HepG2 (cell line): Measurements from ENCODE around the gene TAF3. TPM values are rescaled to one million over a fixed set of nuclear protein-coding genes. Genes with fewer than 3 reads are reported as not detected.

Experiments
- ATAC-seq: fragments of 200-7000 bp; cut with Tn5 transposase; 3 replicates; pipeline ENCODE4 v1.9.1; 2020; ENCODE audit warnings: mild to moderate bottlenecking, moderate library complexity
- BruUV-seq: library from RNA; stranded (reverse); fragments of 400-500 nt; replicated peaks from 2 replicates; lab custom pipeline; 2021; lab: Mats Ljungman, UMichigan
- CTCF ChIA-PET: fragments of 300-600 bp; formaldehyde crosslinking; extraction: SDS; loops from one replicate; lab custom pipeline; 2021; ENCODE audit warnings: low total read pairs, inconsistent platforms, low intra/inter-chr PET ratio; lab: Yijun Ruan, JAX
- POLR2A ChIA-PET: fragments of 350-600 bp; sonication (Branson Sonifier 250); formaldehyde crosslinking; loops from one replicate; lab custom pipeline; 2020; ENCODE audit warnings: antibody characterized with exemption, inconsistent platforms; lab: Yijun Ruan, JAX
- DNase-seq: peaks from one replicate; pipeline ENCODE4 v3.0.0-alpha.2; 2015; ENCODE audit warnings: low spot score
- FAIRE-seq: peaks from 3 replicates; lab custom pipeline; 2011; peaks lifted over from hg19 to GRCh38; lab: Jason Lieb, UNC
- H2AFZ ChIP-seq: one replicate; pipeline ENCODE4 v1.6.1; 2011; ENCODE audit warnings: low read length, inconsistent platforms
- H3K27ac ChIP-seq: fragments of 300-600 bp; 3 replicates; pipeline ENCODE4 v1.8.0; 2011; ENCODE audit warnings: mixed run types, mild to moderate bottlenecking, mixed read lengths, low read length, inconsistent platforms; ENCODE audit not compliant: insufficient read depth; ENCODE audit errors: extremely low read length
- H3K27me3 ChIP-seq, 2 experiments: fragments of 200-600 bp in 1 of 2; 2 replicates in 1 of 2; 3 replicates in 1 of 2; pipeline versions ENCODE4 v1.6.0 to v1.8.0; 2011; ENCODE audit warnings: low read length in 2 of 2, mild to moderate bottlenecking in 2 of 2, moderate library complexity in 2 of 2, inconsistent platforms in 1 of 2; ENCODE audit not compliant: insufficient read depth in 2 of 2, control insufficient read depth in 1 of 2
- H3K36me3 ChIP-seq, 2 experiments: fragments of 200-600 bp in 1 of 2; replicated peaks in 1 of 2; 2 replicates in 1 of 2; 3 replicates in 1 of 2; pipeline versions ENCODE4 v1.5.1 to v1.8.0; 2011; ENCODE audit warnings: low read length in 2 of 2, inconsistent platforms in 1 of 2; ENCODE audit not compliant: insufficient read depth in 2 of 2, control insufficient read depth in 1 of 2
- H3K4me1 ChIP-seq: 2 replicates; pipeline ENCODE4 v1.5.1; 2012; ENCODE audit warnings: low read length, inconsistent platforms; ENCODE audit not compliant: insufficient read depth
- H3K4me2 ChIP-seq: 2 replicates; pipeline ENCODE4 v1.6.0; 2011; ENCODE audit warnings: low read depth, low read length, inconsistent platforms
- H3K4me3 ChIP-seq, 3 experiments: fragments of 200-600 bp in 1 of 3; sonication (generic), shearing (Covaris generic) in 1 of 3; replicated peaks in 1 of 3; 2 replicates each; pipeline ENCODE4 v1.5.1; 2011 to 2016; ENCODE audit warnings: low read length in 3 of 3, inconsistent platforms in 2 of 3, low read depth in 2 of 3, mild to moderate bottlenecking in 2 of 3, control low read depth in 1 of 3, mixed read lengths in 1 of 3; ENCODE audit not compliant: insufficient read depth in 1 of 3
- H3K79me2 ChIP-seq: one replicate; pipeline ENCODE4 v1.6.1; 2011; ENCODE audit warnings: low read length, inconsistent platforms; ENCODE audit not compliant: insufficient read depth
- H3K9ac ChIP-seq: 2 replicates; pipeline ENCODE4 v1.6.0; 2011; ENCODE audit warnings: mild to moderate bottlenecking, low read depth, low read length, inconsistent platforms; ENCODE audit not compliant: insufficient read depth
- H3K9me3 ChIP-seq: 2 replicates; pipeline ENCODE4 v1.5.1; 2012; ENCODE audit warnings: mild to moderate bottlenecking, low read length
- H4K20me1 ChIP-seq: 2 replicates; pipeline ENCODE4 v1.6.0; 2011; ENCODE audit warnings: inconsistent platforms, mild to moderate bottlenecking, low read length, moderate library complexity; ENCODE audit not compliant: insufficient read depth
- ELF3 ChIP-seq: IDR thresholded peaks from 2 replicates; pipeline ENCODE4 v1.6.1; 2016; ENCODE audit warnings: missing genetic modification reagents, missing compliant biosample characterization
- HDAC6 ChIP-seq: fragments of 200-600 bp; sonication (generic); IDR thresholded peaks from 2 replicates; pipeline ENCODE4 v1.7.0; 2017; ENCODE audit warnings: mild to moderate bottlenecking, antibody characterized with exemption, low read length, low read depth
- HNF1A ChIP-seq, 2 experiments: sonication (generic) in 1 of 2; formaldehyde crosslinking in 1 of 2; IDR thresholded peaks; 2 replicates each; pipeline versions ENCODE4 v1.4.0 to v1.6.1; 2016 to 2020; ENCODE audit warnings: borderline replicate concordance in 1 of 2, low read depth in 1 of 2, mild to moderate bottlenecking in 1 of 2, missing genetic modification reagents in 1 of 2
- NFYC ChIP-seq: IDR thresholded peaks from 2 replicates; pipeline ENCODE4 v1.6.1; 2016; ENCODE audit warnings: missing genetic modification reagents, missing compliant biosample characterization
- NR0B2 ChIP-seq: sonication (generic); formaldehyde crosslinking; IDR thresholded peaks from 2 replicates; pipeline ENCODE4 v1.4.0; 2020; ENCODE audit warnings: mild to moderate bottlenecking, missing genetic modification reagents
- NR1H2 ChIP-seq: sonication (generic); formaldehyde crosslinking; IDR thresholded peaks from 2 replicates; pipeline ENCODE4 v1.8.1; 2022; ENCODE audit warnings: low read depth, missing genetic modification reagents, borderline replicate concordance
- POLR2AphosphoS2 ChIP-seq: IDR thresholded peaks from 2 replicates; pipeline ENCODE4 v1.6.1; 2011; ENCODE audit warnings: low read depth, low read length, improper control_type of control experiment
- ZBTB33 ChIP-seq: sonication (generic); formaldehyde crosslinking; IDR thresholded peaks from 2 replicates; pipeline ENCODE4 v1.4.0; 2020; ENCODE audit warnings: missing genetic modification reagents
- ZNF879 ChIP-seq: sonication (generic); formaldehyde crosslinking; IDR thresholded peaks from 2 replicates; pipeline ENCODE4 v1.8.1; 2023; ENCODE audit warnings: missing genetic modification reagents
- WGBS: methylation state at CpG from one replicate; pipeline ENCODE4 v1.1.6; 2017; ENCODE audit warnings: low lambda C conversion rate; 5-methylcytosine and 5-hydroxymethylcytosine counted together
- in situ Hi-C: cut with HindIII; loops from 2 replicates; pipeline ENCODE4 v1.10.0; 2017; ENCODE audit warnings: low pct_unique_long_range_greater_than_20kb; ENCODE audit not compliant: extremely low pct_ligation_motif_present
- intact Hi-C: fragments of 100-400 bp; cut with micrococcal nuclease; formaldehyde crosslinking; loops from one replicate; pipeline ENCODE4 v1.10.0; 2022; ENCODE audit not compliant: unreplicated experiment
- polyA plus RNA-seq, 8 experiments: library from polyadenylated mRNA; depleted of rRNA in 3 of 8; stranded (reverse) in 7 of 8; unstranded in 1 of 8; fragments of >200 nt; fragmentation: Illumina TruSeq in 4 of 8; extraction: Trizol in 4 of 8; gene quantifications; 2 replicates each; pipeline versions ENCODE4 v1.2.1 to v1.2.3, GENCODE V29; 2011 to 2016; ENCODE audit warnings: low read depth in 4 of 8, missing spikeins in 1 of 8, mixed read lengths in 1 of 8; ENCODE audit not compliant: insufficient read depth in 1 of 8
- total RNA-seq, 5 experiments: library from RNA; depleted of rRNA; stranded (reverse); fragments of >200 nt; fragmentation: Illumina TruSeq; extraction: Trizol; gene quantifications; 2 replicates each; pipeline ENCODE4 v1.2.3, GENCODE V29; 2016; ENCODE audit warnings: low read depth in 1 of 5

The TAF3 gene
- total and polyA plus RNA-seq, 2 of the 13 experiments (the other 11 are each of a cell fraction or from before 2014, with no cell fraction given): 1.7 to 2.9 TPM

GRCh38 chr10:7856678-7857077 is 38.4 kb downstream of the TAF3 start:
- TF ChIP-seq NR0B2 (CRISPR knock-in tag) (no peak), HNF1A (IDR thresholded peaks at IDR 0.05; ENCODE audit: low read depth) (peak; percentile 64), HNF1A (CRISPR knock-in tag; IDR thresholded peaks at IDR 0.05; ENCODE audit: borderline replicate concordance) (no peak)
- H3K27me3 ChIP-seq: no peaks in the 10 kb centered on the region
- in situ Hi-C loops: no loop called here
- FAIRE-seq (no peak), DNase-seq (no peak), ATAC-seq (no peak)
- CTCF ChIA-PET: no interaction called here
- POLR2A ChIA-PET: no interaction called here
- intact Hi-C loops: no loop called here
- H3K4me2 ChIP-seq: no peak overlapping the region
- H3K9ac ChIP-seq: no peak overlapping the region
- H2AFZ ChIP-seq: no peak overlapping the region
- H3K9me3 ChIP-seq: peaks cover 13% of the 10 kb centered on the region
- H3K27ac ChIP-seq: no peak overlapping the region
- no peaks in the 10 kb centered on the region for H4K20me1 ChIP-seq
- no peak overlapping the region for H3K4me3 ChIP-seq
- peaks cover 19% of the 10 kb centered on the region for H3K4me1 ChIP-seq
- no peaks in the 10 kb centered on the region for H3K79me2 ChIP-seq
- no TSS peak for BruUV-seq
- 46% methylated on average over 4 of the region's 4 CpGs for WGBS
- no peaks in the 10 kb centered on the region; a peak in 1 of 5 replicates for H3K36me3 ChIP-seq

GRCh38 chr10:7857262-7857661 is 39.0 kb downstream of the TAF3 start:
- no peaks in the 10 kb centered on the region for H3K27me3 ChIP-seq
- FAIRE-seq (no peak), ATAC-seq (no peak), DNase-seq (no peak)
- WGBS: 89% methylated on average over 4 of the region's 4 CpGs
- no peak overlapping the region for H3K4me2 ChIP-seq
- H2AFZ ChIP-seq: no peak overlapping the region
- ChIA-PET CTCF (no interaction called here), POLR2A (no interaction called here)
- peaks cover 19% of the 10 kb centered on the region for H3K4me1 ChIP-seq
- no peaks in the 10 kb centered on the region for H4K20me1 ChIP-seq
- no peaks in the 10 kb centered on the region for H3K79me2 ChIP-seq
- no peak overlapping the region for H3K27ac ChIP-seq
- H3K9me3 ChIP-seq: peaks cover 19% of the 10 kb centered on the region
- H3K9ac ChIP-seq: no peak overlapping the region
- BruUV-seq: no TSS peak
- H3K4me3 ChIP-seq: no peak overlapping the region
- intact Hi-C loops (no loop called here), in situ Hi-C loops (no loop called here)
- no peaks in the 10 kb centered on the region; a peak in 1 of 5 replicates for H3K36me3 ChIP-seq
- TF ChIP-seq ZBTB33 (CRISPR knock-in tag): no peak
- TF ChIP-seq NFYC (CRISPR knock-in tag): no peak
- TF ChIP-seq HDAC6: no peak
- no peak for TF ChIP-seq POLR2AphosphoS2
- no peak for TF ChIP-seq ZNF879 (CRISPR knock-in tag)
- TF ChIP-seq NR1H2 (CRISPR knock-in tag): no peak
- no peak for TF ChIP-seq ELF3 (CRISPR knock-in tag)
